HepG2 (cell line): ENCODE data around the gene TEKT5. TPM values are rescaled to one million over a fixed set of nuclear protein-coding genes. Genes with fewer than 3 reads are reported as not detected.
A peak's percentile ranks its signal among the peaks of the same experiment; 100 is the strongest.

Source experiments
- ATF7 ChIP-seq, 2 experiments: fragments of 450-650 bp in 1 of 2; sonication (generic) in 1 of 2; formaldehyde crosslinking in 1 of 2; IDR thresholded peaks; 2 replicates each; pipeline versions ENCODE4 v1.4.0 to v1.6.1; 2016 to 2020; ENCODE audit warnings: antibody characterized with exemption in 1 of 2, mild to moderate bottlenecking in 1 of 2, missing genetic modification reagents in 1 of 2
- ATF7-NPFF ChIP-seq: sonication (generic); formaldehyde crosslinking; IDR thresholded peaks from 2 replicates; pipeline ENCODE4 v1.8.1; 2023; ENCODE audit warnings: mild to moderate bottlenecking, low read depth, missing genetic modification reagents, moderate library complexity
- BRD4 ChIP-seq: sonication (generic); formaldehyde crosslinking; IDR thresholded peaks from 2 replicates; pipeline ENCODE4 v1.4.0; 2020; ENCODE audit warnings: missing genetic modification reagents
- FOXP1 ChIP-seq, 2 experiments: fragments of 450-650 bp in 1 of 2; IDR thresholded peaks; 2 replicates each; pipeline ENCODE4 v1.6.1; 2017 to 2018; ENCODE audit warnings: antibody characterized with exemption in 1 of 2
- GABPB1 ChIP-seq: IDR thresholded peaks from 2 replicates; pipeline ENCODE4 v1.6.1; 2016; ENCODE audit warnings: mild to moderate bottlenecking, missing genetic modification reagents, moderate library complexity, missing compliant biosample characterization
- GATAD2A ChIP-seq: IDR thresholded peaks from 2 replicates; pipeline ENCODE4 v1.6.1; 2016
- JUND ChIP-seq: sonication (generic); formaldehyde crosslinking; IDR thresholded peaks from 2 replicates; pipeline ENCODE4 v1.8.0; 2022; ENCODE audit warnings: mild to moderate bottlenecking, missing genetic modification reagents
- MED13 ChIP-seq: sonication (generic); formaldehyde crosslinking; IDR thresholded peaks from 2 replicates; pipeline ENCODE4 v1.5.0; 2020; ENCODE audit warnings: missing genetic modification reagents
- NPAS2 ChIP-seq: sonication (generic); formaldehyde crosslinking; IDR thresholded peaks from 2 replicates; pipeline ENCODE4 v1.8.0; 2022; ENCODE audit warnings: mild to moderate bottlenecking, missing genetic modification reagents, borderline replicate concordance
- NRL ChIP-seq: sonication (generic); formaldehyde crosslinking; IDR thresholded peaks from 2 replicates; pipeline ENCODE4 v1.5.0; 2020; ENCODE audit warnings: missing genetic modification reagents, mild to moderate bottlenecking, moderate library complexity, borderline replicate concordance
- PAX8 ChIP-seq: sonication (generic); formaldehyde crosslinking; IDR thresholded peaks from 2 replicates; pipeline ENCODE4 v1.8.0; 2022; ENCODE audit warnings: mild to moderate bottlenecking, missing genetic modification reagents, borderline replicate concordance
- POGK ChIP-seq: sonication (generic); formaldehyde crosslinking; conservative IDR thresholded peaks from 2 replicates; pipeline ENCODE4 v1.8.0; 2022; ENCODE audit warnings: mild to moderate bottlenecking, moderate library complexity, missing genetic modification reagents
- PTBP1 ChIP-seq: fragments of 200-400 bp; formaldehyde crosslinking; IDR thresholded peaks from 2 replicates; pipeline ENCODE4 v1.6.1; 2018; ENCODE audit warnings: low read length, low read depth; ENCODE audit not compliant: poor library complexity, severe bottlenecking
- RFXANK ChIP-seq: IDR thresholded peaks from 2 replicates; pipeline ENCODE4 v1.6.1; 2016
- ZC3H4 ChIP-seq: sonication (generic); formaldehyde crosslinking; IDR thresholded peaks from 2 replicates; pipeline ENCODE4 v1.4.0; 2020; ENCODE audit warnings: missing genetic modification reagents, borderline replicate concordance
- ZFP62 ChIP-seq: sonication (generic); formaldehyde crosslinking; IDR thresholded peaks from 2 replicates; pipeline ENCODE4 v1.4.0; 2020; ENCODE audit warnings: missing genetic modification reagents
- ZNF263 ChIP-seq: sonication (generic); formaldehyde crosslinking; IDR thresholded peaks from 2 replicates; pipeline ENCODE4 v1.4.0; 2020; ENCODE audit warnings: missing genetic modification reagents
- ZNF317 ChIP-seq: sonication (generic); formaldehyde crosslinking; IDR thresholded peaks from 2 replicates; pipeline ENCODE4 v1.5.0; 2020; ENCODE audit warnings: mild to moderate bottlenecking, missing genetic modification reagents
- ZNF496 ChIP-seq: sonication (generic); formaldehyde crosslinking; IDR thresholded peaks from 2 replicates; pipeline ENCODE4 v1.8.1; 2023; ENCODE audit warnings: mild to moderate bottlenecking, moderate library complexity, missing genetic modification reagents; ENCODE audit not compliant: insufficient replicate concordance
- ZNF503 ChIP-seq: sonication (generic); formaldehyde crosslinking; IDR thresholded peaks from 2 replicates; pipeline ENCODE4 v1.4.0; 2020; ENCODE audit warnings: missing genetic modification reagents
- ZNF724P ChIP-seq: sonication (generic); formaldehyde crosslinking; IDR thresholded peaks from 2 replicates; pipeline ENCODE4 v1.8.0; 2022; ENCODE audit warnings: missing genetic modification reagents, borderline replicate concordance
- ZNF816 ChIP-seq: sonication (generic); formaldehyde crosslinking; IDR thresholded peaks from 2 replicates; pipeline ENCODE4 v1.8.0; 2022; ENCODE audit warnings: missing genetic modification reagents, mild to moderate bottlenecking, borderline replicate concordance
- ZSCAN9 ChIP-seq: IDR thresholded peaks from 2 replicates; pipeline ENCODE4 v1.6.1; 2016; ENCODE audit warnings: borderline replicate concordance
- polyA plus RNA-seq, 8 experiments: library from polyadenylated mRNA; depleted of rRNA in 3 of 8; stranded (reverse) in 7 of 8; unstranded in 1 of 8; fragments of >200 nt; fragmentation: Illumina TruSeq in 4 of 8; extraction: Trizol in 4 of 8; gene quantifications; 2 replicates each; pipeline versions ENCODE4 v1.2.1 to v1.2.3, GENCODE V29; 2011 to 2016; ENCODE audit warnings: low read depth in 4 of 8, missing spikeins in 1 of 8, mixed read lengths in 1 of 8; ENCODE audit not compliant: insufficient read depth in 1 of 8
- total RNA-seq, 5 experiments: library from RNA; depleted of rRNA; stranded (reverse); fragments of >200 nt; fragmentation: Illumina TruSeq; extraction: Trizol; gene quantifications; 2 replicates each; pipeline ENCODE4 v1.2.3, GENCODE V29; 2016; ENCODE audit warnings: low read depth in 1 of 5
- TF ChIP-seq, protein P1 (sequence below): sonication (generic); formaldehyde crosslinking; IDR thresholded peaks from 2 replicates; pipeline ENCODE4 v1.4.0; 2020; ENCODE audit warnings: low read depth, missing genetic modification reagents

The TEKT5 gene
- total and polyA plus RNA-seq, 2 of the 13 experiments (the other 11 are each of a cell fraction or from before 2014, with no cell fraction given) = 0.16 TPM; not detected in 1

GRCh38 chr16:10646581-10647263 is 48.0 kb downstream of the TEKT5 start (continued):
- TF ChIP-seq ZC3H4 (peak; percentile 57; the same call in 1 of the 2 replicates), ZNF724P (CRISPR knock-in tag) (peak; percentile 71; the same call in 1 of the 2 replicates), NPAS2 (CRISPR knock-in tag) (no peak), FOXP1 (IDR thresholded peaks at IDR 0.05) (no peak), FOXP1 (CRISPR knock-in tag; IDR thresholded peaks at IDR 0.05) (peak; percentile 53; the same call in 1 of the 2 replicates), ZNF503 (CRISPR knock-in tag) (no peak; the same call in 1 of the 2 replicates), ATF7-NPFF (CRISPR knock-in tag) (no peak), NRL (CRISPR knock-in tag) (no peak), BRD4 (CRISPR knock-in tag) (no peak), PTBP1 (no peak), JUND (no peak), ZNF496 (no peak), ZNF317 (CRISPR knock-in tag) (no peak; the same call in 1 of the 2 replicates), ATF7 (IDR thresholded peaks at IDR 0.05) (no peak), ATF7 (CRISPR knock-in tag; IDR thresholded peaks at IDR 0.05) (no peak), POGK (0 out of 2 replicates have a peak, but pooled peaks have one; percentile 16), ZFP62 (no peak), GATAD2A (CRISPR knock-in tag) (peak; percentile 88), RFXANK (CRISPR knock-in tag) (no peak), ZNF816 (CRISPR knock-in tag) (no peak), MED13 (no peak), ZSCAN9 (CRISPR knock-in tag) (no peak), ZNF263 (CRISPR knock-in tag) (no peak), PAX8 (CRISPR knock-in tag) (no peak), GABPB1 (no peak)
- TF ChIP-seq, protein P1, sequence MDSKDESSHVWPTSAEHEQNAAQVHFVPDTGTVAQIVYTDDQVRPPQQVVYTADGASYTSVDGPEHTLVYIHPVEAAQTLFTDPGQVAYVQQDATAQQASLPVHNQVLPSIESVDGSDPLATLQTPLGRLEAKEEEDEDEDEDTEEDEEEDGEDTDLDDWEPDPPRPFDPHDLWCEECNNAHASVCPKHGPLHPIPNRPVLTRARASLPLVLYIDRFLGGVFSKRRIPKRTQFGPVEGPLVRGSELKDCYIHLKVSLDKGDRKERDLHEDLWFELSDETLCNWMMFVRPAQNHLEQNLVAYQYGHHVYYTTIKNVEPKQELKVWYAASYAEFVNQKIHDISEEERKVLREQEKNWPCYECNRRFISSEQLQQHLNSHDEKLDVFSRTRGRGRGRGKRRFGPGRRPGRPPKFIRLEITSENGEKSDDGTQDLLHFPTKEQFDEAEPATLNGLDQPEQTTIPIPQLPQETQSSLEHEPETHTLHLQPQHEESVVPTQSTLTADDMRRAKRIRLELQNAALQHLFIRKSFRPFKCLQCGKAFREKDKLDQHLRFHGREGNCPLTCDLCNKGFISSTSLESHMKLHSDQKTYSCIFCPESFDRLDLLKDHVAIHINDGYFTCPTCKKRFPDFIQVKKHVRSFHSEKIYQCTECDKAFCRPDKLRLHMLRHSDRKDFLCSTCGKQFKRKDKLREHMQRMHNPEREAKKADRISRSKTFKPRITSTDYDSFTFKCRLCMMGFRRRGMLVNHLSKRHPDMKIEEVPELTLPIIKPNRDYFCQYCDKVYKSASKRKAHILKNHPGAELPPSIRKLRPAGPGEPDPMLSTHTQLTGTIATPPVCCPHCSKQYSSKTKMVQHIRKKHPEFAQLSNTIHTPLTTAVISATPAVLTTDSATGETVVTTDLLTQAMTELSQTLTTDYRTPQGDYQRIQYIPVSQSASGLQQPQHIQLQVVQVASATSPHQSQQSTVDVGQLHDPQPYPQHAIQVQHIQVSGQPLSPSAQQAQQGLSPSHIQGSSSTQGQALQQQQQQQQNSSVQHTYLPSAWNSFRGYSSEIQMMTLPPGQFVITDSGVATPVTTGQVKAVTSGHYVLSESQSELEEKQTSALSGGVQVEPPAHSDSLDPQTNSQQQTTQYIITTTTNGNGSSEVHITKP = 0 out of 2 replicates have a peak, but pooled peaks have one; percentile 37
